ENCODE results near the gene POLR2E. TPM values are rescaled to one million over a fixed set of nuclear protein-coding genes. Genes with fewer than 3 reads are reported as not detected.

POLR2E gene
- 39.1 TPM for total RNA-seq

DNA sequence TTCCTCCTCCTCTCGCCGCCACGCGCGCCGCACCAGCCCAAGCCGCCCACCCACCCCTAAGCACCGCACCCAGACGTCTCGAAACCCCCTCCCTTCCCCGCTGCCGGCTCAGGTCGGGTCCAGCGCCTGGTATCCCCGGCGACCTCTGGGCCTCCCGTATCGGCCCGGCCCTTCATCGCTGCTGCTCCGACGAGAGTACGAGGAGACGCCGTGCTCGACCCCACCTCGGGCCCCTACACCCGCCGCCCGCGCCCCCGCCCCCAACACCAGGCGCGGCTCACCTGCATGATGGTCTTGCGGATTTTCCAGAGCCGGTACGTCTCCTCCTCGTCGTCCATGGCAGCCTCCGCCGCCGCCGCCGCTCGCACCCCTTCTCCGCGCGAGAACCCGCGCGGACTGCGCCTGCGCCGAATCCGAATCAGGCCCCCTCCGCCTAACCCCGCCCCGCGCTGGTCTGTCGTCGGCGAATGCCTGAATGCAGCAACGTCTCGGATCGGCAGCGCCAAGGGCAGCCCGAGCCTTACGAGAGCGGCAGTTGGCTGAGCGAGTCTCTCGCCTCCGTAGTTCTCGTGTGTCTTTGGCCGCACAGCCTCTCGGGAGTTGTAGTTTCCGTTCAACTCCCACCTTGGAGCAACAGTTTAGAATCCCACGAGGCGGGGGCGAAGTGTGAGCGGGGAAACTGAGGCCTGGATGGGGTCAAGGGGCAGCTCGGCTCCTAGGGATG is at the start of gene POLR2E:
TSS of gene POLR2E (minus strand) at position 398 of the 724 bp plus-strand sequence. CDS start at position 338, 60 bp downstream.
- Histone ChIP-seq H3K4me1 (ENCODE audit: control insufficient read depth in 3 of 3, insufficient read depth in 3 of 3, low read length in 3 of 3) (peaks cover 28 to 39% (median 31%) of the 10 kb centered on the region in 3 donors), H3K27me3 (ENCODE audit: control insufficient read depth in 3 of 3, insufficient read depth in 3 of 3, low read length in 3 of 3) (no peaks in the 10 kb centered on the region), H3K9me3 (ENCODE audit: control insufficient read depth in 3 of 3, low read length in 3 of 3) (no peaks in the 10 kb centered on the region), H3K36me3 (ENCODE audit: control insufficient read depth in 3 of 3, insufficient read depth in 3 of 3, low read length in 3 of 3) (peaks cover 14 to 15% (median 15%) of the 10 kb centered on the region in 3 donors), H3K4me3 (ENCODE audit: low read length in 3 of 3) (peak within 1 kb of the TSS; percentile 83 to 87 (median 87)), H3K27ac (ENCODE audit: low read depth, low read length) (peak within 1 kb of the TSS; percentile 58), H3K9ac (ENCODE audit: low read depth in 1 of 3, low read length in 3 of 3) (peak within 1 kb of the TSS; percentile 85 to 91 (median 91))

DNA sequence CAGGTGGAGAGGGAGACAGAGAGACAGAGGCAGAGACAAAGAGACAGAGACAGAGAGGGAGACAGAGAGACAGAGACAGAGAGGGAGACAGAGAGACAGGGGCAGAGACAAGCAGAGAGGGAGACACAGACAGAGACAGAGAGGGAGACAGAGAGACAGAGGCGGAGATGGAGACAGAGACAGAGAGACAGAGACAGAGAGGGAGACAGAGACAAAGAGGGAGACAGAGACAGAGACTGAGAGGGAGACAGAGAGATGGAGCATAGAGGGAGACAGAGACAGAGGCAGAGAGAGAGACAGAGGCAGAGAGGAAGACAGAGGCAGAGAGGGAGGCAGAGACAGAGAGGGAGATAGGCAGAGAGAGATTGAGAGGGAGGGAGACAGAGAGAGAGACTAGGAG is 49.6 kb upstream of the POLR2E start:
- H3K36me3 ChIP-seq (ENCODE audit: control insufficient read depth in 3 of 3, insufficient read depth in 3 of 3, low read length in 3 of 3), result peaks cover 7 to 20% (median 15%) of the 10 kb centered on the region in 3 donors
- no peaks in the 10 kb centered on the region for H3K27me3 ChIP-seq (ENCODE audit: control insufficient read depth in 3 of 3, insufficient read depth in 3 of 3, low read length in 3 of 3)

DNA sequence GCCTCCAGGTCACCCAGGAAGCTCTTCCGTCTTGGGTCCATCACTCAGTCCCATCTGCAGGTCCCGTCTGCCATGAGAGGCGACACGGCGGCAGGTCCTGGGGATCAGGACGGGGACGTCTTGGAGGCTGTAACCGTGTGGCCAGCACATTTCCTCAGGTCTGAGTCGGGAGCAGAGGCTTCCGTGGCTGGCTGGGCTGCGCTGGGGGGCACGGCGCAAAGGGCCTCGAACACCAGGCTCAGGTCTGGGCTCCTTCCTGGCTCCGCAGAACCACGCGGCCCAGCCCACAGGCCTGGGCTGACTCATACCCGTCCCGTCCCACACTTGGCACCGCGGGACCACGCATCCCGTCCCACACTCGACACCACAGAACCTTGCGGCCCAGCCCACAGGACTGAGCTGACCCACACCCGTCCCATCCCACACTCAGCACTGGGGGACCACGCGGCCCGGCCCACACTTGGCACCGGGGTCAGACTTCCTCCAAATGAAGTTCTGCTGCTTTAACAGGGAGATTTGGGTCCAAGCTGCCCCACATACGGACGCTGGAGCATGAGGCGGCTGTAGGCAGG is 48.7 kb upstream of the POLR2E start:
- no peaks in the 10 kb centered on the region for H3K4me1 ChIP-seq (ENCODE audit: control insufficient read depth in 3 of 3, insufficient read depth in 3 of 3, low read length in 3 of 3)
- H3K9ac ChIP-seq (ENCODE audit: low read depth in 1 of 3, low read length in 3 of 3), result no peak overlapping the region
- H3K4me3 ChIP-seq (ENCODE audit: low read length in 3 of 3), result no peak overlapping the region
- H3K27me3 ChIP-seq (ENCODE audit: control insufficient read depth in 3 of 3, insufficient read depth in 3 of 3, low read length in 3 of 3), result no peaks in the 10 kb centered on the region
- no peak overlapping the region for H3K27ac ChIP-seq (ENCODE audit: low read depth, low read length)
- H3K9me3 ChIP-seq (ENCODE audit: control insufficient read depth in 3 of 3, low read length in 3 of 3), result no peaks in the 10 kb centered on the region
- peaks cover 7 to 16% (median 15%) of the 10 kb centered on the region in 3 donors for H3K36me3 ChIP-seq (ENCODE audit: control insufficient read depth in 3 of 3, insufficient read depth in 3 of 3, low read length in 3 of 3)

More for the DNA sequence above, 49.6 kb upstream of the POLR2E start:
- Histone ChIP-seq H3K4me3 (ENCODE audit: low read length in 3 of 3) (no peak overlapping the region), H3K9me3 (ENCODE audit: control insufficient read depth in 3 of 3, low read length in 3 of 3) (no peaks in the 10 kb centered on the region), H3K9ac (ENCODE audit: low read depth in 1 of 3, low read length in 3 of 3) (no peak overlapping the region), H3K27ac (ENCODE audit: low read depth, low read length) (no peak overlapping the region), H3K4me1 (ENCODE audit: control insufficient read depth in 3 of 3, insufficient read depth in 3 of 3, low read length in 3 of 3) (no peaks in the 10 kb centered on the region)

DNA sequence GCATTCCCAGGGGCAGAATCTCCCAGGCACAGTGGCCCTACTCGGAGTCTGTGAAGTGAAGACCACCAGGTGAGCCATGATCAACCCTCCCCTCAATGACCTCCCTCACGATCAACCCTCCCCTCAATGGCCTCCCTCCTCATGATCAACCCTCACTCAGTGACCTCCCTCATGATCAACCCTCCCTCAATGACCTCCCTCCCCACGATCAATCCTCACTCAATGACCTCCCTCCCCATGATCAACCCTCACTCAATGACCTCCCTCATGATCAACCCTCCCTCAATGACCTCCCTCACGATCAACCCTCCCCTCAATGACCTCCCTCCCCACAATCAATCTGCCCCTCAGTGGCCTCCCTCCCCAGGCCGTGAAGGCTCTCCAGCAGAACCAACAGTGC is 46.8 kb upstream of the POLR2E start:
- Histone ChIP-seq H3K4me1 (ENCODE audit: control insufficient read depth in 3 of 3, insufficient read depth in 3 of 3, low read length in 3 of 3) (peaks cover 0 to under 1% (median 0%) of the 10 kb centered on the region in 3 donors), H3K36me3 (ENCODE audit: control insufficient read depth in 3 of 3, insufficient read depth in 3 of 3, low read length in 3 of 3) (peaks cover 7 to 17% (median 15%) of the 10 kb centered on the region in 3 donors), H3K9ac (ENCODE audit: low read depth in 1 of 3, low read length in 3 of 3) (no peak overlapping the region), H3K27me3 (ENCODE audit: control insufficient read depth in 3 of 3, insufficient read depth in 3 of 3, low read length in 3 of 3) (no peaks in the 10 kb centered on the region), H3K27ac (ENCODE audit: low read depth, low read length) (no peak overlapping the region), H3K9me3 (ENCODE audit: control insufficient read depth in 3 of 3, low read length in 3 of 3) (no peaks in the 10 kb centered on the region), H3K4me3 (ENCODE audit: low read length in 3 of 3) (no peak overlapping the region)

DNA sequence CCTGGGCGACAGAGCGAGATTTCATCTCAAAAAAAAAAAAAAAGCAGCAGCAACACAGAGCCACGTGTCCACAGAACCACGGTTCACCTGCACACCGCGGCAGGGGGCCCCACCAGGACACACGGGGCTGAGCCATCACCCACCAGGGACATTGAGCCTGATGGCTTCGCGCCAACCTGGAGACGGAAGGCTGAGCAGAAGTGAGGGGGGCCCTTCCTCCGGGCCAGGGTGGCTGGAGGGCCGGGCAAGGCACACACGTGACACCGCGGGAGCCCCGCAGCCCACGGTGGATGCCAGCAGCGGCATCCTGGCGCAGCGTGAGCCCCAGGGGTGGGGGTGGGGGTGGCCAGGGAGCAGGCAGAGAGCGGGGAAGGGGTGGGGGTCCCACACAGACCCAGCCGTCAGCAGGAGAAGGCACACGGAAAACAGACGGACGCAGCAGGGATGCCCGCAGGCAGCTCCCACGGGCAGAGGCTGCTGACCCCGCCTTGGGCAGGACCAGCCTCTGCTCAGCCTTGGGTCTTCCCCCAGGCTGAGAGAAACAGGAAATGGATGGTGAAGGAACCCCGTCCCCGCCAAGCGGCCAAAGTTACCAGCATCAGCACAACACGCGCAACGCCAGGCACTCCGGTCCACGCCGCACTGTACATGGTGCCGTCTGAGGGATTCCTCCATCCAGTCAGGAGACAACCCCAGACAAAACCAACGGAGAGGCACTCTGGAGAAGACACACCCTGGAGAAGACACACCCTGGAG is 45.3 kb upstream of the POLR2E start:
- Histone ChIP-seq H3K27me3 (ENCODE audit: control insufficient read depth in 3 of 3, insufficient read depth in 3 of 3, low read length in 3 of 3) (no peaks in the 10 kb centered on the region), H3K9ac (ENCODE audit: low read depth in 1 of 3, low read length in 3 of 3) (no peak overlapping the region), H3K4me1 (ENCODE audit: control insufficient read depth in 3 of 3, insufficient read depth in 3 of 3, low read length in 3 of 3) (peaks cover 0 to 13% (median 10%) of the 10 kb centered on the region in 3 donors), H3K36me3 (ENCODE audit: control insufficient read depth in 3 of 3, insufficient read depth in 3 of 3, low read length in 3 of 3) (peaks cover 5 to 15% (median 12%) of the 10 kb centered on the region in 3 donors), H3K9me3 (ENCODE audit: control insufficient read depth in 3 of 3, low read length in 3 of 3) (no peaks in the 10 kb centered on the region), H3K27ac (ENCODE audit: low read depth, low read length) (no peak overlapping the region), H3K4me3 (ENCODE audit: low read length in 3 of 3) (no peak overlapping the region)

DNA sequence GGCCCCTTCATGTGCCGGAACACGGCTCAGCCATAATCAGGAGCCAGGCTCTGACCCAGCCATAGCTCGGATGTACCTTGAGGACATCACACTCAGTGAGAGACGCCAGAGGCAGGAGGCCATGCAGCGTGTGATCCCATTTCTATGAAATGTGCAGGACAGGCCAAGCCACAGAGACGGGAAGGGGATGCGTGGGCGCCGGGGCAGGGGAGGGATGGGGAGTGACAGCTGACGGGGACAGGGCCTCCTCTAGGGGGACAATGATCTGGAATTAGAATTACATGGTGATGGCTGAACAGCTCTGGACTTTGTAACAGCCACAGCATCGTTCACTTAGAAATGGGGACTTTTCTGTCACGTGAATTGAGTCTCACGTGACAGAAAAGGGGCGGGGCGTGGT is 44.0 kb upstream of the POLR2E start:
- peaks cover 5 to 14% (median 12%) of the 10 kb centered on the region in 3 donors for H3K36me3 ChIP-seq (ENCODE audit: control insufficient read depth in 3 of 3, insufficient read depth in 3 of 3, low read length in 3 of 3)
- no peak overlapping the region for H3K27ac ChIP-seq (ENCODE audit: low read depth, low read length)
- H3K9ac ChIP-seq (ENCODE audit: low read depth in 1 of 3, low read length in 3 of 3), result no peak overlapping the region
- no peaks in the 10 kb centered on the region for H3K9me3 ChIP-seq (ENCODE audit: control insufficient read depth in 3 of 3, low read length in 3 of 3)
- H3K27me3 ChIP-seq (ENCODE audit: control insufficient read depth in 3 of 3, insufficient read depth in 3 of 3, low read length in 3 of 3), result no peaks in the 10 kb centered on the region
- peaks cover 0 to 19% (median 11%) of the 10 kb centered on the region in 3 donors for H3K4me1 ChIP-seq (ENCODE audit: control insufficient read depth in 3 of 3, insufficient read depth in 3 of 3, low read length in 3 of 3)
- H3K4me3 ChIP-seq (ENCODE audit: low read length in 3 of 3), result no peak overlapping the region

DNA sequence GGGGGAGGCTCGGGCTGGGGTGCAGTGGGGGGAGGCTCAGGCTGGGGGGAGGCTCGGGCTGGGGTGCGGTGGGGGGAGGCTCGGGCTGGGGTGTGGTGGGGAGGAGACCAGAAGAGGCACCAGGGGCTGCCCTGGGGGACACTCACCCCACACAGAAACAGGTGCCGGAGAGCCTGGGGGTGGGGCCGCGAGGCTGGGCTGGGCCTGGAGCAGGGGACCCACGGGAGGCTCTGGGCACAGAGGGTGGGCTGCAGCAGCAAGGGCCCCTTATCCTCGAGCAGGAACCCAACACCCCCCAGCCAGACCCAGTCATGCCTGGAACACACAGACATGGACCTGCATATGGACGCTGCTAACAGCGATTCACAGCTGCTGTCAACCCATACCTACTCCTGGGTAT is 42.9 kb upstream of the POLR2E start:
- Histone ChIP-seq H3K9me3 (ENCODE audit: control insufficient read depth in 3 of 3, low read length in 3 of 3) (no peaks in the 10 kb centered on the region), H3K36me3 (ENCODE audit: control insufficient read depth in 3 of 3, insufficient read depth in 3 of 3, low read length in 3 of 3) (peaks cover 3 to 8% (median 8%) of the 10 kb centered on the region in 3 donors), H3K27ac (ENCODE audit: low read depth, low read length) (no peak overlapping the region)

DNA sequence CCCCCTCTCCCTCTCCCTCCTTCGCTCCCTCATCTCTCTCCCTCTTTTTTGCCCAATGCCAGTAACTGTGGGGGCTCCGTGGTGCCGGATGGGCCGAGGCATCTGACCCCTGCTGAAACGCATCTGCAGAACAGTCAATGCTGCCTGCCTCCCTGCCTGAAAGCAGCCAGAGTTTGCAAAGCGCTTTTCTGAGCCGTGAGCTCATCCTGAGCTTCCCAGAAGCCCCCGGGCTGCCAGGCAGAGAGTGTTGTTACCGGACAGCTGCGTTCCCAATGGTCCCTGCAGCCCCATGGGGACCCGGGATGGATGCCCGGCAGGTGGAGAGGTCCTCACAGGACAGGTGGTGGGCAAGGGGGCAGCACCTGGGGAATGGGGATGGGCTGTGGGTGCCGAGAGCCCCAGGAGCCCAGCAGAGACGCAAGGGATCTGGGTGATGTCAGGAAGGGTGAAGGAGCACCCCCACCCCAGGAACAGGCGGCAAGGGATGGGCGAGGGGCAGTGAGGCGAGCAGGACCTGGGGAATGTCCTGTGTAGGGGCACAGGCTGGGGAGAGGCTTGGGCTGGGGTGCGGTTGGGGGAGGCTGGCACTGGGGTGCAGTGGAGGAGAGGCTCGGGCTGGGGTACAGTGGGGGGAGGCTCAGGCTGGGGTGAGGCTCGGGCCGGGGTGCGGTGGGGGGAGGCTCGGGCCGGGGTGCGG is 41.6 kb upstream of the POLR2E start:
- H3K36me3 ChIP-seq (ENCODE audit: control insufficient read depth in 3 of 3, insufficient read depth in 3 of 3, low read length in 3 of 3), result peaks cover 0 to 4% (median under 1%) of the 10 kb centered on the region in 3 donors
- H3K4me1 ChIP-seq (ENCODE audit: control insufficient read depth in 3 of 3, insufficient read depth in 3 of 3, low read length in 3 of 3), result peaks cover 10 to 39% (median 28%) of the 10 kb centered on the region in 3 donors
- H3K27me3 ChIP-seq (ENCODE audit: control insufficient read depth in 3 of 3, insufficient read depth in 3 of 3, low read length in 3 of 3), result no peaks in the 10 kb centered on the region
- H3K9me3 ChIP-seq (ENCODE audit: control insufficient read depth in 3 of 3, low read length in 3 of 3), result no peaks in the 10 kb centered on the region
- no peak overlapping the region for H3K9ac ChIP-seq (ENCODE audit: low read depth in 1 of 3, low read length in 3 of 3)
- peak overlapping the region; percentile 51 for H3K27ac ChIP-seq (ENCODE audit: low read depth, low read length)
- no peak overlapping the region for H3K4me3 ChIP-seq (ENCODE audit: low read length in 3 of 3)

More for the DNA sequence above, 42.9 kb upstream of the POLR2E start:
- Histone ChIP-seq H3K4me1 (ENCODE audit: control insufficient read depth in 3 of 3, insufficient read depth in 3 of 3, low read length in 3 of 3) (peaks cover 0 to 29% (median 14%) of the 10 kb centered on the region in 3 donors), H3K4me3 (ENCODE audit: low read length in 3 of 3) (no peak overlapping the region), H3K9ac (ENCODE audit: low read depth in 1 of 3, low read length in 3 of 3) (no peak overlapping the region), H3K27me3 (ENCODE audit: control insufficient read depth in 3 of 3, insufficient read depth in 3 of 3, low read length in 3 of 3) (no peaks in the 10 kb centered on the region)

DNA sequence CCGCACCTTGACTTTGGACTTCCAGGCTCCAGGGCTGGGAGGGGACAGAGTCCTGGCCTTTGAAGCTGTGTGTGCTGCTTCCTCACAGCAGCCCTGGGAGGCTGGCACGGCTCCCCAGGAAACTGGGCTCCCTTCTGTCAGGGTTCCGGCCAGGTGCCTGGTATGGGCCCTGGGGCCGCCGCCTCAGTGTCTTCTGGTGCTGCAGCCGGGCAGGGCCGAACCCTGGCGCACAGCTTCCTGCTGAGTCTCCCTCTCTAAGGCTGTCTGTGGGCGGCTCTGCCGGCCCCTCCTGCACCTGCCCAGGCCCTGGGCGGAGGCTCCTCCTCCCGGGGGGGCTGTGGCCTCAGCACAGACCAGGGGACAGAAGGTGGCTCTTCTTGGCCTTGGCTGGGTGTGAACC is 41.0 kb upstream of the POLR2E start:
- H3K4me1 ChIP-seq (ENCODE audit: control insufficient read depth in 3 of 3, insufficient read depth in 3 of 3, low read length in 3 of 3), result peaks cover 13 to 43% (median 32%) of the 10 kb centered on the region in 3 donors
- H3K36me3 ChIP-seq (ENCODE audit: control insufficient read depth in 3 of 3, insufficient read depth in 3 of 3, low read length in 3 of 3), result peaks cover 0 to 4% (median 0%) of the 10 kb centered on the region in 3 donors
- no peaks in the 10 kb centered on the region for H3K9me3 ChIP-seq (ENCODE audit: control insufficient read depth in 3 of 3, low read length in 3 of 3)
- peak overlapping the region; percentile 51 for H3K27ac ChIP-seq (ENCODE audit: low read depth, low read length)
- H3K9ac ChIP-seq (ENCODE audit: low read depth in 1 of 3, low read length in 3 of 3), result peak overlapping the region in 1 of 3 donors; percentile 16
- no peak overlapping the region for H3K4me3 ChIP-seq (ENCODE audit: low read length in 3 of 3)
- H3K27me3 ChIP-seq (ENCODE audit: control insufficient read depth in 3 of 3, insufficient read depth in 3 of 3, low read length in 3 of 3), result no peaks in the 10 kb centered on the region
